Body of pancreas (tissue), 4 donors: ENCODE data around the gene GSE1. TPM values are rescaled to one million over a fixed set of nuclear protein-coding genes. Genes with fewer than 3 reads are reported as not detected.
A peak's percentile ranks its signal among the peaks of the same experiment; 100 is the strongest.

ENCODE experiments used
- ATAC-seq: fragments of 150-250 bp; one replicate; pipeline ENCODE4 v1.9.1; 2016
- DNase-seq, 4 donors: peaks; one replicate each; pipeline ENCODE4 v3.0.0-alpha.2; 2019
- H3K27ac ChIP-seq, 4 donors: fragments of 200-600 bp; sonication (generic); 1 replicate in 3 of 4; 2 replicates in 1 of 4; pipeline versions ENCODE4 v1.5.1 to v1.6.1; 2016 to 2019; ENCODE audit warnings: mild to moderate bottlenecking in 1 of 4, mixed read lengths in 1 of 4, moderate library complexity in 1 of 4
- H3K27me3 ChIP-seq, 2 donors: fragments of 200-600 bp; sonication (generic); one replicate each; pipeline ENCODE4 v1.6.0; 2016; ENCODE audit warnings: mild to moderate bottlenecking in 1 of 2
- H3K36me3 ChIP-seq, 2 donors: fragments of 200-600 bp; sonication (generic); replicated peaks in 1 of 2; 2 replicates each; pipeline ENCODE4 v1.5.1; 2016; ENCODE audit warnings: low read depth in 2 of 2; ENCODE audit not compliant: insufficient read depth in 1 of 2
- H3K4me1 ChIP-seq: fragments of 200-600 bp; sonication (generic); one replicate; pipeline ENCODE4 v1.6.0; 2016
- H3K4me3 ChIP-seq, 2 donors: fragments of 200-600 bp; sonication (generic); 1 replicate in 1 of 2; 2 replicates in 1 of 2; pipeline ENCODE4 v1.5.1; 2016 to 2019
- H3K9me3 ChIP-seq, 3 donors: fragments of 200-600 bp; sonication (generic); 1 replicate in 2 of 3; 2 replicates in 1 of 3; pipeline ENCODE4 v1.5.1; 2016
- CTCF ChIP-seq, 7 experiments: fragments of 450-650 bp in 4 of 7; fragments of 200-600 bp in 3 of 7; sonication (generic) in 3 of 7; IDR thresholded peaks; one replicate each; pipeline ENCODE4 v1.5.1; 2016 to 2019; ENCODE audit warnings: antibody characterized with exemption in 7 of 7
- POLR2A ChIP-seq, 3 donors: fragments of 450-650 bp; IDR thresholded peaks; one replicate each; pipeline ENCODE4 v1.6.1; 2016; ENCODE audit warnings: antibody characterized with exemption in 3 of 3, mild to moderate bottlenecking in 2 of 3
- WGBS, 2 donors: methylation state at CpG; one replicate each; pipeline ENCODE4 v1.1.5; 2017; 5-methylcytosine and 5-hydroxymethylcytosine counted together
- intact Hi-C: fragments of 100-400 bp; cut with DNase I; formaldehyde crosslinking; loops from one replicate; pipeline ENCODE4 v1.15.1; 2023
- total RNA-seq, 2 donors: library from RNA; depleted of rRNA; stranded (reverse); fragments of >200 nt; gene quantifications; one replicate each; pipeline ENCODE4 v1.1.0, GENCODE V29; 2016

The GSE1 gene
- total RNA-seq, 2 donors from 2014 or later, result 76.5 to 221 TPM

- intact Hi-C loops, result no loop called here
- Histone ChIP-seq H3K27ac (no peak overlapping the region), H3K27me3 (no peaks in the 10 kb centered on the region), H3K4me3 (no peak overlapping the region), H3K36me3 (peaks cover 47 to 54% of the 10 kb centered on the region in 2 donors), H3K4me1 (peaks cover 8% of the 10 kb centered on the region), H3K9me3 (no peaks in the 10 kb centered on the region)
- 88 to 96% methylated on average over 8 to 28 of the region's 42 CpGs for WGBS, 2 donors
- DNase-seq (no peak), ATAC-seq (no peak)
- TF ChIP-seq POLR2A (IDR thresholded peaks at IDR 0.05) (no peak), CTCF (IDR thresholded peaks at IDR 0.05) (no peak)
Observed at GRCh38 chr16:85660843-85661739, 48.0 kb downstream of the GSE1 start.

- Histone ChIP-seq H3K4me1 (peaks cover 8% of the 10 kb centered on the region), H3K27ac (no peak overlapping the region), H3K9me3 (no peaks in the 10 kb centered on the region), H3K36me3 (peaks cover 49 to 53% of the 10 kb centered on the region in 2 donors), H3K4me3 (no peak overlapping the region), H3K27me3 (no peaks in the 10 kb centered on the region)
- intact Hi-C loops, result no loop called here
- DNase-seq (no peak), ATAC-seq (no peak)
- WGBS, 2 donors, result 91 to 93% methylated on average over 13 to 26 of the region's 26 CpGs
- TF ChIP-seq POLR2A (IDR thresholded peaks at IDR 0.05), result no peak
- no peak for TF ChIP-seq CTCF (IDR thresholded peaks at IDR 0.05)
Observed at GRCh38 chr16:85661740-85662481, 48.8 kb downstream of the GSE1 start.

GRCh38 chr16:85662482-85662812 is 49.3 kb downstream of the GSE1 start:
- no peak overlapping the region for H3K4me3 ChIP-seq
- H3K9me3 ChIP-seq, result no peaks in the 10 kb centered on the region
- TF ChIP-seq POLR2A (IDR thresholded peaks at IDR 0.05) (no peak), CTCF (IDR thresholded peaks at IDR 0.05) (no peak)
- 92% methylated on average over 3 of the region's 3 CpGs; no CpG with 5 or more reads in 1 of the 2 donors for WGBS, 2 donors
- no peak for DNase-seq
- peaks cover 8% of the 10 kb centered on the region for H3K4me1 ChIP-seq
- no peaks in the 10 kb centered on the region for H3K27me3 ChIP-seq
- H3K27ac ChIP-seq, result no peak overlapping the region
- intact Hi-C loops, result no loop called here
- ATAC-seq, result no peak
- peaks cover 49 to 52% of the 10 kb centered on the region in 2 donors for H3K36me3 ChIP-seq

- Histone ChIP-seq H3K9me3 (no peaks in the 10 kb centered on the region), H3K4me1 (peaks cover 8% of the 10 kb centered on the region), H3K27ac (peak overlapping the region in 1 of 4 donors; percentile 33), H3K36me3 (peaks cover 43 to 50% of the 10 kb centered on the region in 2 donors), H3K27me3 (no peaks in the 10 kb centered on the region), H3K4me3 (no peak overlapping the region)
- TF ChIP-seq POLR2A (IDR thresholded peaks at IDR 0.05), result no peak
- TF ChIP-seq CTCF (IDR thresholded peaks at IDR 0.05), result no peak
- DNase-seq (no peak), ATAC-seq (no peak)
- WGBS, 2 donors, result 91% methylated on average over 25 to 38 of the region's 38 CpGs
- intact Hi-C loops, result no loop called here
Observed at GRCh38 chr16:85662976-85663830, 50.1 kb downstream of the GSE1 start.
